ENCODE results near the gene SNRPD1. TPM values are rescaled to one million over a fixed set of nuclear protein-coding genes. Genes with fewer than 3 reads are reported as not detected.
"Not testable (repeated sequence)": the region's sequence is repeated elsewhere in the genome, so short reads cannot be mapped to it uniquely, and the experiment has no call there.

Gene SNRPD1
- total RNA-seq, 2 experiments from 2014 or later: 110 to 114 TPM

- no peak for ATAC-seq
- Mint-ChIP-seq H3K27me3 (no peaks in the 10 kb centered on the region), H3K36me3 (peaks cover 40% of the 10 kb centered on the region), H3K9me3 (ENCODE audit: low read depth) (no peaks in the 10 kb centered on the region), H3K4me1 (peaks cover 13% of the 10 kb centered on the region), H3K27ac (no peak overlapping the region), H3K4me3 (no peak overlapping the region)
- DNase-seq: no peak
- CTCF ChIA-PET: no interaction called here
Observed at GRCh38 chr18:21656402-21656801, 44.3 kb downstream of the SNRPD1 start.

GRCh38 chr18:21660078-21660477 is 48.0 kb downstream of the SNRPD1 start:
- CTCF ChIA-PET: interaction anchor here (0.6 to 1.4 kb wide), 2 partner anchors 34 to 47 kb away, joined by 3 read pairs; no protein-coding TSS in a partner anchor
- no peaks in the 10 kb centered on the region for H3K27me3 Mint-ChIP-seq
- peaks cover 11% of the 10 kb centered on the region for H3K4me1 Mint-ChIP-seq
- H3K36me3 Mint-ChIP-seq: peaks cover 32% of the 10 kb centered on the region
- no peak overlapping the region for H3K4me3 Mint-ChIP-seq
- no peaks in the 10 kb centered on the region for H3K9me3 Mint-ChIP-seq (ENCODE audit: low read depth)
- ATAC-seq (peak; percentile 57), DNase-seq (no peak)
- no peak overlapping the region for H3K27ac Mint-ChIP-seq

DNA sequence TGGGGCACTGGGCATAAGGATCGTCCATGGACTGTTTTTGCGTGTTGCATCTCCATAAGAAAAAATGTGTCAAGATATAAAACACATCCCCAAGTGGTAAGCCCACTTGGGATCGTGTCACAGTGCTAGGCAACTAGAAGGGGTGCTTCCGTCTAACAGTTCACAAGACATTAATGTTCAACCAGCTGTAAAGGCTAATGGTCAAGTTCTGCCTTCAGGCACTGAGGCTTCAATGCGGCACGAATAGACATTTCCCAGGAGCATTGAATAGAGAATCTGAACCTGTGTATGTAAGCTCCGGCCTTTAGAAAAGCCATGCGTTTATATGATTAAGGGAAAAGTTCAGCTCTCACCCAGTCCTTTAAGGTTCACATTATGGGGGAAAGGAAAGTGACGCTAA is 50.5 kb downstream of the SNRPD1 start:
- ATAC-seq (no peak), DNase-seq (no peak)
- no peak overlapping the region for H3K27ac Mint-ChIP-seq
- no peaks in the 10 kb centered on the region for H3K27me3 Mint-ChIP-seq
- no peaks in the 10 kb centered on the region for H3K9me3 Mint-ChIP-seq (ENCODE audit: low read depth)
- peaks cover 24% of the 10 kb centered on the region for H3K36me3 Mint-ChIP-seq
- H3K4me1 Mint-ChIP-seq: peaks cover 11% of the 10 kb centered on the region
- no peak overlapping the region for H3K4me3 Mint-ChIP-seq
- CTCF ChIA-PET: no interaction called here

DNA sequence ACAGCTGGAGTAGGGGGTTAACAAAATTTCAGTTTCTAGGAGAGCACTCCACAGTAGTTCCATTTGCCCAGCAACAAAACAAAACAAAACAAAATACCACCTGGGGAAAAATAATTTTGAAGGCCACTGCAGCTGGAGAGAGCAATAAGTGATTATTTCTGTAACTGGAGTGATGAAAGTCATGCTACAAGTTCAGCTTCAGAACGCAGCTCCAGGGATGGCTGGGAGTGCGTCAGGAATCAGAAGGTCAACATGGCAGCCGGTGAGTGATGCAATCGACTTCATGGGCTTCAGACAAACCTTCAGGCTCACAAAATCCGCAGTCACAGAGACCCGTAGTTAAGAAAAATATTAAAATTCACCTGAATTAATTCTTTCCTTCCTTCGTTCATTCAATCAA is 51.5 kb downstream of the SNRPD1 start:
- Mint-ChIP-seq H3K9me3 (ENCODE audit: low read depth) (no peaks in the 10 kb centered on the region), H3K27ac (no peak overlapping the region), H3K36me3 (peaks cover 22% of the 10 kb centered on the region), H3K27me3 (no peaks in the 10 kb centered on the region), H3K4me3 (no peak overlapping the region), H3K4me1 (peaks cover 11% of the 10 kb centered on the region)
- ATAC-seq (no peak), DNase-seq (no peak)
- CTCF ChIA-PET: no interaction called here

- Mint-ChIP-seq H3K4me1 (peaks cover 11% of the 10 kb centered on the region), H3K27ac (no peak overlapping the region), H3K9me3 (ENCODE audit: low read depth) (no peaks in the 10 kb centered on the region), H3K36me3 (peaks cover 22% of the 10 kb centered on the region), H3K4me3 (no peak overlapping the region), H3K27me3 (no peaks in the 10 kb centered on the region)
- ATAC-seq (no peak), DNase-seq (no peak)
- CTCF ChIA-PET: no interaction called here
Observed at GRCh38 chr18:21664069-21664468, 52.0 kb downstream of the SNRPD1 start.

- ATAC-seq: no peak
Observed at GRCh38 chr18:21669736-21670285, 57.7 kb downstream of the SNRPD1 start.

DNA sequence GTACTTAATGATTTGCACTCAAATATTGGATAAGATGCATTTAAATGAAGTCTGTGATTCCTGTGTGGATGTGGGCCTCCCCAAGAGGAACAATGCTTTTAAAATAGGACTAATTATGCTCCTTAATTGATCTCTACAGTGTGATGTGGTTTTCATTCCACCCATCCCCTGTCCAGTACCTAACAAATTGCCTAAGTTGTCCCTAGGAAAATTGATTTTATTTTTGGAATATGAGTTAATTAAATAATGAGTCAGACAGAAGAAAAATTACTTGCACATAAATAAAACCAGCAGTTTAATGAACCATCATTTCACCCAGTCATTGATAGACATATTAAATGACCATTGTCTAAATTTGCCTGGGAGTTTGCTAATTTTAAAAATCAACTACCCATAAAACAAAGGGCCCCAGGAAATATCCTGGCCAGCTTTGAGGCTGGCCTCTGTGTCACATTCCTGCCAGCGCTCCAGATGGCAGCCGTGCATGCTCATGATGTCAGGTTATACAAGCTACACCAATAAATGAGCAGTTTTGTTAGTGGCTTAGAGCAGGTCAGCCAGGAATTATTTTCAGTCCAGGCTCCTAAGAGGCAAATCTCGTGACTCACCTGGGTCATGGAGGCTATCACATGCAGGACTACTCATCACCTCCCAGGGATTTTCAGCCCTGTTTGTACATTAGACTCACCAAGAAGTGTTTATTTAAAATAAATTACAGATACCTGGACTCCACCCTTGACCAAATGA is 60.6 kb downstream of the SNRPD1 start:
- no peaks in the 10 kb centered on the region for H3K27me3 Mint-ChIP-seq
- peaks cover 14% of the 10 kb centered on the region for H3K36me3 Mint-ChIP-seq
- CTCF ChIA-PET: no interaction called here
- H3K27ac Mint-ChIP-seq: no peak overlapping the region
- H3K9me3 Mint-ChIP-seq (ENCODE audit: low read depth): no peaks in the 10 kb centered on the region
- peaks cover 7% of the 10 kb centered on the region for H3K4me1 Mint-ChIP-seq
- DNase-seq: no peak
- no peak overlapping the region for H3K4me3 Mint-ChIP-seq
- no peak for ATAC-seq

More at GRCh38 chr18:21669736-21670285, 57.7 kb downstream of the SNRPD1 start:
- peaks cover 12% of the 10 kb centered on the region for H3K36me3 Mint-ChIP-seq
- no peak overlapping the region for H3K4me3 Mint-ChIP-seq
- no peaks in the 10 kb centered on the region for H3K27me3 Mint-ChIP-seq
- CTCF ChIA-PET: no interaction called here
- H3K9me3 Mint-ChIP-seq (ENCODE audit: low read depth): no peaks in the 10 kb centered on the region
- no peak overlapping the region for H3K27ac Mint-ChIP-seq
- H3K4me1 Mint-ChIP-seq: no peaks in the 10 kb centered on the region
- DNase-seq: no peak

GRCh38 chr18:21675354-21675753 is 63.2 kb downstream of the SNRPD1 start:
- peak; percentile 51 for DNase-seq
- CTCF ChIA-PET; H3K27me3 Mint-ChIP-seq; ATAC-seq; H3K9me3 Mint-ChIP-seq (ENCODE audit: low read depth); H3K4me3 Mint-ChIP-seq; H3K4me1 Mint-ChIP-seq: not testable (repeated sequence)
- peak overlapping the region; percentile 36 for H3K27ac Mint-ChIP-seq
- H3K36me3 Mint-ChIP-seq: peaks cover 21% of the 10 kb centered on the region

GRCh38 chr18:21678859-21679258 is 66.7 kb downstream of the SNRPD1 start:
- H3K4me3 Mint-ChIP-seq: no peak overlapping the region
- DNase-seq (no peak), ATAC-seq (no peak)
- peaks cover 15% of the 10 kb centered on the region for H3K36me3 Mint-ChIP-seq
- H3K4me1 Mint-ChIP-seq: peaks cover 9% of the 10 kb centered on the region
- no peaks in the 10 kb centered on the region for H3K27me3 Mint-ChIP-seq
- no peak overlapping the region for H3K27ac Mint-ChIP-seq
- CTCF ChIA-PET: interaction anchor here (1.6 kb wide), 1 partner anchor 78 kb away, joined by 3 read pairs; the partner anchor contains the start of gene ESCO1
- no peaks in the 10 kb centered on the region for H3K9me3 Mint-ChIP-seq (ENCODE audit: low read depth)

GRCh38 chr18:21680161-21680560 is 68.0 kb downstream of the SNRPD1 start:
- no peak for ATAC-seq
- no peak overlapping the region for H3K4me3 Mint-ChIP-seq
- H3K36me3 Mint-ChIP-seq: peaks cover 19% of the 10 kb centered on the region
- H3K9me3 Mint-ChIP-seq (ENCODE audit: low read depth): no peaks in the 10 kb centered on the region
- CTCF ChIA-PET: interaction anchor here (1.6 kb wide), 1 partner anchor 79 kb away, joined by 3 read pairs; the partner anchor contains the start of gene ESCO1
- DNase-seq: no peak
- H3K27ac Mint-ChIP-seq: no peak overlapping the region
- peaks cover 17% of the 10 kb centered on the region for H3K4me1 Mint-ChIP-seq
- H3K27me3 Mint-ChIP-seq: no peaks in the 10 kb centered on the region

GRCh38 chr18:21682371-21683051 is 70.4 kb downstream of the SNRPD1 start:
- H3K4me3 Mint-ChIP-seq: no peak overlapping the region
- CTCF ChIA-PET: interaction anchor here (1.2 to 1.7 kb wide), 4 partner anchors 8 to 82 kb away, joined by 4 to 15 read pairs (median 6); partner anchors contain the start of genes ABHD3, ESCO1 and SNRPD1
- ATAC-seq (peak; percentile 95), DNase-seq (peak; percentile 46)
- no peaks in the 10 kb centered on the region for H3K27me3 Mint-ChIP-seq
- peaks cover 16% of the 10 kb centered on the region for H3K4me1 Mint-ChIP-seq
- no peak overlapping the region for H3K27ac Mint-ChIP-seq
- no peaks in the 10 kb centered on the region for H3K9me3 Mint-ChIP-seq (ENCODE audit: low read depth)
- H3K36me3 Mint-ChIP-seq: peaks cover 18% of the 10 kb centered on the region

All from activated CD8-positive, alpha-beta memory T cell treated with anti-CD3 and anti-CD28 coated beads, Interleukin-2, amount 10 ng/mL, durations not matched to agents 7 days and 5 days (primary cell).